KMS-11 (cell line): ENCODE data around the gene ZNF106.

Source experiments
- H2AFZ ChIP-seq: fragments of 200-600 bp; sonication (generic); 2 replicates; pipeline ENCODE4 v1.6.1; 2016; ENCODE audit warnings: antibody characterized with exemption, mixed run types, low read depth
- H3K27ac ChIP-seq: fragments of 200-600 bp; sonication (generic); 2 replicates; pipeline ENCODE4 v1.6.1; 2016; ENCODE audit warnings: mild to moderate bottlenecking, mixed run types
- H3K27me3 ChIP-seq: fragments of 200-600 bp; sonication (generic); 2 replicates; pipeline ENCODE4 v1.6.1; 2017; ENCODE audit warnings: mild to moderate bottlenecking, low read depth, mixed run types, moderate library complexity; ENCODE audit not compliant: insufficient read depth
- H3K36me3 ChIP-seq: fragments of 200-600 bp; sonication (generic); 2 replicates; pipeline ENCODE4 v1.6.1; 2017; ENCODE audit warnings: mild to moderate bottlenecking, mixed run types; ENCODE audit not compliant: insufficient read depth
- H3K4me1 ChIP-seq: fragments of 200-600 bp; sonication (generic); 2 replicates; pipeline ENCODE4 v1.6.1; 2016; ENCODE audit warnings: mild to moderate bottlenecking, low read depth, mixed run types; ENCODE audit not compliant: poor library complexity, severe bottlenecking
- H3K4me2 ChIP-seq: fragments of 200-600 bp; sonication (generic); 2 replicates; pipeline ENCODE4 v1.7.0; 2016; ENCODE audit warnings: mild to moderate bottlenecking, mixed run types
- H3K4me3 ChIP-seq: fragments of 200-600 bp; sonication (generic); IDR thresholded peaks from 2 replicates; pipeline ENCODE4 v1.6.1; 2017; ENCODE audit warnings: low read depth, low read length, mixed read lengths; ENCODE audit not compliant: insufficient read depth
- H3K79me2 ChIP-seq: fragments of 200-600 bp; sonication (generic); 2 replicates; pipeline ENCODE4 v1.6.1; 2016; ENCODE audit warnings: low read depth, mixed run types; ENCODE audit not compliant: insufficient read depth
- H3K9ac ChIP-seq: fragments of 200-600 bp; sonication (generic); 2 replicates; pipeline ENCODE4 v1.6.1; 2016; ENCODE audit warnings: mild to moderate bottlenecking, mixed run types
- H4K20me1 ChIP-seq: fragments of 200-600 bp; sonication (generic); 2 replicates; pipeline ENCODE4 v1.6.1; 2016; ENCODE audit warnings: mild to moderate bottlenecking, mixed run types; ENCODE audit not compliant: insufficient read depth
- CTCF ChIP-seq: fragments of 200-600 bp; sonication (generic); conservative IDR thresholded peaks from 2 replicates; pipeline ENCODE4 v1.6.1; 2017; ENCODE audit warnings: low read depth, mild to moderate bottlenecking, antibody characterized with exemption, low read length, moderate library complexity, mixed read lengths

ZNF106 gene

DNA sequence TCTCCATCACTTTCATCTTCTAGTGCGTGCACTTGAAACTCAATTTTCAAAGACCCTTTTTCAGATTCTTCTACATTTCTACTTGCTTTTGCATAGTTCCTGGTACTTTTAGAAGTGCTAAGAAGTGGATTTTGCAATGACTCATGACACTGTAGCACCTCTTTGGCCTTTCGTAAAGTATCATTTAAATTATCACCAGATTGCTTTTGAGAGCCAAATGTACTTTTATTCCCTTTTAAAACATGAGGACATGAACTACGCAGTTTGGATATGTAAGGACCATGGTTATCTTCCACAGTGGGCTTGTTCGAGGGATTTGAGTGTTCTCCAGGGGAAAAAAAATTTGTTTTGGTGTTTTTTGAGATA lies 40.5 kb downstream of the ZNF106 start:
- H2AFZ ChIP-seq = no peak overlapping the region
- no peak overlapping the region for H3K27ac ChIP-seq
- H3K79me2 ChIP-seq = no peaks in the 10 kb centered on the region
- no peak overlapping the region for H3K9ac ChIP-seq
- no peak overlapping the region for H3K4me2 ChIP-seq
- no peaks in the 10 kb centered on the region for H3K4me1 ChIP-seq
- H3K36me3 ChIP-seq = no peaks in the 10 kb centered on the region
- no peaks in the 10 kb centered on the region for H4K20me1 ChIP-seq
- no peak overlapping the region for H3K4me3 ChIP-seq
- H3K27me3 ChIP-seq = no peaks in the 10 kb centered on the region
- no peak for TF ChIP-seq CTCF

DNA sequence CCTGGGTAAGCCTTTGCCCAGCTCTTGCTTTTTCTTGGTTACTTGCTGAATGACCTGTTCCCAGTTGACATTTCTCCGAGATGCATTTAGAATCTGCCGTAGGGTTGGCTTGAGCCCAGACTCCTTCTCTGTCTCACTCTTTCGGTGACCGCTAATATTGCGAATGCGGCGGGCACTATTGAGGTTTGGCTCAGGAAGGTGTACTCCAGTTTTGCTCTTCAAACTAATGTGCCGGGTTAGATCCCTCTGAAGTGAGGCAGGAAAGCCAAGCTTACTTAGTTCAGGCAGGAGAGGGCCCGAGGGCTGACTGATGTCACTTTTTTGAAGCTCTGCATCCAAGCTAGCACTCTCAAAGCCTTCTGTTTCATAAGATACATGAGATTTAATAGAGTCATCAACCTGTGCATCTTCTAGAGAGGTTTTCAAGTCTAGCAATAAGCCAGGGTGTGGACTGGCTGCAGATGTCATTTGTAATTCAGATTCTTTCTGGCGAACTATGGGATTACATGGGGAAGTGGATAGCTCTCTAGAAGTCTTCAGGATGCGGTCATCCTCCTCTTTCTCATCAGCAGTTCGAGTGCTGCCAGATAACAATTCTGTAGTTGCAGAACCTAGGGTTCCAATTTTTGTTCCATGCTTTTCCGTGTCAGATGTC lies 41.0 kb downstream of the ZNF106 start:
- Histone ChIP-seq H3K36me3 (no peaks in the 10 kb centered on the region), H4K20me1 (no peaks in the 10 kb centered on the region)

DNA sequence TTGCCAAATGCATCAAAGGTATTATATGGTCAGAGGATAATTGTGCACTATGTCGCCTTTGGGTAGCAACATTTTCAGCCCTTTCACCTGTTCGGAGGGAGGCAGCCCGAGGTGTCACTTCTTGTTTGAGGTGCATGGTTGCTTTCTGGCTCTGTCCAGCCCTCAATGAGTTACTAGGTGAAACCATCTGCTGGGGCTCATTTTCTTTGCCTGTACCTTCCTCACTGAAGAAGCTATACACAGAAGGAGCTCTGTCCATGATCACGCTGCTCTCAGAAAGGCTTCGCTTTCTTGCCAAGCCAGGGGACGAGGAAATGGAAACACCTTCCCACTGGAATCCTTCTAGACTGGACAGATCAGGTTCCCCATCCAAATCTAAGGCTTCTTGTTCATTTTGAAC lies 42.7 kb downstream of the ZNF106 start:
- H3K9ac ChIP-seq = no peak overlapping the region
- no peaks in the 10 kb centered on the region for H3K4me1 ChIP-seq
- H3K4me2 ChIP-seq = no peak overlapping the region
- no peaks in the 10 kb centered on the region for H3K27me3 ChIP-seq
- no peaks in the 10 kb centered on the region for H3K79me2 ChIP-seq
- TF ChIP-seq CTCF = no peak
- no peak overlapping the region for H3K27ac ChIP-seq
- H4K20me1 ChIP-seq = no peaks in the 10 kb centered on the region
- H2AFZ ChIP-seq = no peak overlapping the region
- H3K4me3 ChIP-seq = no peak overlapping the region
- H3K36me3 ChIP-seq = no peaks in the 10 kb centered on the region

More for the DNA sequence above, 41.0 kb downstream of the ZNF106 start:
- Histone ChIP-seq H3K4me3 (no peak overlapping the region), H2AFZ (no peak overlapping the region), H3K27ac (no peak overlapping the region), H3K27me3 (no peaks in the 10 kb centered on the region), H3K4me1 (no peaks in the 10 kb centered on the region), H3K79me2 (no peaks in the 10 kb centered on the region), H3K9ac (no peak overlapping the region), H3K4me2 (no peak overlapping the region)
- no peak for TF ChIP-seq CTCF

DNA sequence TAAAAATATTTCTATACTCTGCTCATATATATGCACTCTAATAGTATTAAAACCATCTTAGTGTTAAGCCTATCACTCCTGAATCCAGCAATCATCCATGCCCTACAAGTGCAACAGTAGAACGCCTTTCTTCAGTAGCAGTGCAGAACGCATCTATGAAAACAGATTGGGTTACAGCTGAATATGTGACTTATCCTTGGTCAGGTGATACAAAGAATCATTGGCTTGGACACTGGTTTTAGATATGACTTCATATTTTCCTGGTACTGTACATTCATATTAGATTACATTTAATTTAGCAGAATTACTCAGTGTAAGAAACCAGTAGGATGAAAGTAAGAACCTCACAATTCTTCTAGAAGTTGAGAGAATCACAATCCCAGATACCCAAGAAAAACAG lies 43.3 kb downstream of the ZNF106 start:
- Histone ChIP-seq H3K79me2 (no peaks in the 10 kb centered on the region), H3K4me1 (no peaks in the 10 kb centered on the region), H3K9ac (no peak overlapping the region), H3K27me3 (no peaks in the 10 kb centered on the region), H4K20me1 (no peaks in the 10 kb centered on the region), H3K27ac (no peak overlapping the region), H3K4me3 (no peak overlapping the region), H2AFZ (no peak overlapping the region), H3K36me3 (no peaks in the 10 kb centered on the region), H3K4me2 (no peak overlapping the region)
- TF ChIP-seq CTCF = no peak
